GM21717 (cell line): Measurements from ENCODE around the gene PDZK1IP1.
"Not testable (repeated sequence)": the region's sequence is repeated elsewhere in the genome, so short reads cannot be mapped to it uniquely, and the experiment has no call there.

Source experiments
- ATAC-seq: cut with Tn5 transposase; IDR thresholded peaks from one replicate; pipeline ENCODE4 v1.9.1; 2021; ENCODE audit warnings: mild to moderate bottlenecking, moderate library complexity; ENCODE audit not compliant: unreplicated experiment

The PDZK1IP1 gene

DNA sequence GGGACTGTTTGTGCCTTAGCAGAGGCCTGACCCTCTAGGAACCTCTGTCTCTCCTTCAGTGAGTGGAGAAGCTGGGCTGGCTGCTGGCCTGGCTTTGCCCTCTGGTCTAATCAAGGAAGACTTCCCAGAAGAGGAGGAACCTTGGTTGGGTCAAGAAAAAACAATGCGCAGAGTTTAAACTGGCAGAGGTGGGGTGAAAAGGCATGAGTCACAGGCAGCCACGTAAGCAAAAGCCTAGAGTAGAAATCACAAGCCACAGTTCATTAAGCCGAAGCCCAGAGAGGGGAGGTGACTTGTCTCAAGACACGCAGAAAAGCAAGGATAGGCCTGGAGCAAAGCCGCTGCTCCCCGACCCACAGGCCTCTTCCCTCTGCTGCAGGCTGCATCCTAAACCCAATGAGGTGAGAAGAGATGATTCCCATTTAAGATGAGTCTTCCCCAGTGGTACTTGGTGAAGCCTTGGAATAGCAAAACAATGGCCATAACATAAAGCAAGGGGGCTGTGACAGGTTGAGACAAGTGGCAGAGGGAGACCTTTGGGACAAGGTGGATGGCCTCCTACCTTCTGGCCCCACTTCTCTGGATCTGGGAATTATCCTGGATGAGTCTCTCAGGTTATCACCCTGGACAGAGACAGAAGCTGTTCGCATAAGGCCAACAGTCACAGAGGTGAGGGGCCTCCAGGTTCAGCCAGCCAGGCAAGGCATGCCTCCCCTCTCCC, 7.7 kb downstream of the PDZK1IP1 start:
- ATAC-seq: no peak

DNA sequence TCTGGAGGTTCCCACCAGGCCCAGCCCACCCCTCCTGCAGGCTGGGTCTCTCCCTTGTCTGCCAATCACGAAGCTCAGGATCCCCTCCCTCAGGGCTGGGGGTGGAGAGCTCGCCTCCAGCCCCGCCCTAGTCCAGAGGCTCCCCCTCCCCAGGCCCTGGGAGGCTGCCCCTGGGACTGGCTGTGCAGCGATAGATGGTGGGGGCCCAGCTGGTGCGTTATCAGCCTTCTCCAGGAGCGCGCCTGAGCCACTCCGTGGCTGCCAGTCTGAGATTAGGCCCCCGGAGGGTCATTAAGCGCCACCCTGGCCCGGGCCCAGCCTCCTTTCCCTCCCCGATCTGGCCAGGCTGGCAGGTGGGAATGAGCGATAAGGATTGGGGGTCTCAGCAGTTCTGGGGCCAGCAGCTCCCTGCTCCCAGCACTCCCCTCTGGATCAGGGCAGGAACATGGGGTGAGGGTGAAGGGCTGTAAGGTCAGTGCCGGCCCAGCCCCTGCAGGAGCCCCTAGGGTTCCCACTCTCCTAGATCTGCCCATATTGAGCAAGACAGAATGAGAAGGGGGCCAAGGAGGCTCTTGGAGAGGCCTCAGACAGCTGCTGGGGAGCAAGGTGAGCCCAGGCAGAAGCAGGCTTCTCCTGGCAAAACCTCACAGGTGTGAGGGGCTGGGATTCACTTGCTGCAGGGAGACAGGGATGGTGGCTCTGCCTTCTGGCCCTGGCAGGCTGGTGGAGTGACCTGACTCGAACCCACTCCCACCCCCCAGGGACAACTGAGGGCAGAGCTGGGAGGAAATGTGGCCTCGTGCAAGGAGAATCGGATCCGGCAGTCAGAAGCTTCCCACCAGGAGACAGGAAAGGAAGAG, 8.5 kb downstream of the PDZK1IP1 start:
- ATAC-seq: no peak

DNA sequence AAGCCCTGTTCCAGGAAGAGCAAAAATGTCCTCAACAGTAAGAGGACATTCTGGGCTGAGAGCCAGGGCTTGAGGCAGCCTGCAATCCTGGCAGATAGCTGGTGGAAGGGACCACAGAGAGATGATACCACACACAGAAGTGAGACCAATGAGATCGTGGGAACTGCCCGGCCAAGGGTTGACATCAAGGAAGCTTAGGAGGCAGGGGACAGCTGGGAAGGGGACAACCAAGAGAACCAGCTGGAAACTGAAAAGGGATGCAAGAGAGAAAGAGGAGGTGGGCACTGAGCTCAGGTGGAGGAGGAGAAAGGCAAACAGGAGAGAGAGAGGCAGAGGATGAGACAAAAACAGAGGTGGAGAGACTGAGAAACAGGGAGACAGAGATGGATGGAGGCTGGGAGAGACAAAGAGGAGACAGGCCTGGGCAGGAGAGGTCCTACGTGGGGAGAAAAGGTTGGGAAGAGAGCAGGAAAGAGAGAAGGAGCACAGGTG, 9.2 kb downstream of the PDZK1IP1 start:
- no peak for ATAC-seq

DNA sequence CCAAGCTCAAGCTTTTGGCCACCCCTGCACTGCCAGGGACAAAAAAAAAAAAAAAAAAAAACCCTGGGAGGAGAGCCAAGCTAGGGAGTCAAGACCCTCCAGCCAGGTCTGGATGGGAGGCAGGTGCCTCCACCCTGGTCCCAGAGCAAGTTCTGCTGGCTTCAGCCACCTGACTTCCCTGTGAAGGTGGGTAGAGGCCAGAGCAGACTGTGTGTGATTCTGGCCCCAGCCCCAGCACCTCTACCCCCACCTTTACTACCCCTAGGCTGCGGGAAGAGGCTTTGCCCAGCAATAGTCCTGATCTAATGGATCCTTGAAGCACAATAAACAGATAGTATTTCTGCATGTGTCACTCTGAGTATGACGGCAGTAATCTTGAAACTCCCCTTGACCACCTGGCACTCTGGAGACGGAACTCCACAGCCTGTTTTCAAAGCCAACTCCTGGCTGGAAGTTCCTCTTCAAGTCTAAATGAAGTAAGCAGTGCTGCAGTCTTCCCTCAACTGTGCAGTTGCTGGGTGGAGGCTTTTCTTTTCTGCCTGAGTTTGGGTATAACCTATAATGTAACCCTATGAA, 9.8 kb downstream of the PDZK1IP1 start:
- ATAC-seq: no peak

DNA sequence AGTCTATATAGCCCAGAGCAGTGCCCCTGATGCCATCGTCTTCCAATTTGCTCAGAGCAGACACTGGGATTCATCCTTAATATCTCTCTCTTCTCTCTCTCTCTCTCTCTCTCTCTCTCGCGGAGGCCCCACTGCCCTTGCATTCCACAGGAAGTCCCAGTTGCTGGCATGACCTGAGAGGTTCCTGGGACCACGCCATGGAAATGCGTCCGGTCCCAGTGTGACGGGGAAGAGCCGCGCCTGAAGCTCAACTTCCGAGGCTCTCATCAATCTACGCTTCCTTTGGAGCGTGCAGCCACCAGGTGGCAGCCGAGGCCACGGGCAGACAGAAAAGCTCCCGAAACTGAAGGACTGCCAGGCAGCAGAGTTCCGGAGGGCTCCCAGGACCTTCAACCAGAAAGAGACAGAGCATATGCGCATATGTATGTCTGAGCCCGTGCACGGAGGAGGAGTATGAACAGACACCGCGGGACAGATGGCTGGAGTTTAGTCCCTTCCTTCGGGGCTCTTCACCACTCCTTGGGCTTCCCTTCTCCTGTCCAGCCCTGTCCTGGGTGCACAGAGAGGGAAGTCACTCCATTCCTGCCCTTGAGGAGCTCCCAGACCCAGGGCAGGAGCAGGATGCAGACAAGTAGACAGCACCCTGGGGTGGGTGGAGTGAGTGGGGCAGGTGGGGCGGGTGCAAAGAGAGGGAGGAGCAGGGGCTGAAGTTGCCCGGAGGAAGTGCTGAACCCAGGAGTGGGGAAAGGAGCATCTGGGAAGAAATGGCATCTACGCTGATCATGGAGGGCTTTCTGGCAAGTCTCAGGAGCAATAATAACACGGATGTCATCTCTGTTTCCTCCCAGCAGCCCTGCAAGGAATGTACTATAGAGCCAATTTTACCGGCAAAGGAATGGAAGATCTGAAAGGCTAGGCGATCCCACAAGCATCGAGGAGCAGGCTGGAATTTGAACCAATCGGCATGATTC, 10.5 kb downstream of the PDZK1IP1 start:
- ATAC-seq: peak; percentile 84

DNA sequence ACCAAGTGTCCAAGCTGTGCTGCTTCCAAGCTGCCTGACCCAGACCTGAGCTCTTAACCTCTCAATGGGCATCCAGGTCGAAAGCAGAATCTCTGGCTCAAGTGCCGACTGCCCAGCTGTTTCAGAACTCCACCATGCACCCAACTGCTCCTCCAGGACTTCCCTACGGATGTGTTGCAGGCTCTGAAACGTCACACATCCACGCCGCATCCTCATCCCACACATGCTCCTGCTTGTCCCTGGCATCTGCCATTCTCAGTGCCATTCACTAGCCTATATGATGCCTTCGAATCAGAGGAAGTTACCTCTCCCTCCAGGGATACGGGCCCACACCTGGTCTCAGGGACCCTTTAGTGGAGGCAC, 11.2 kb downstream of the PDZK1IP1 start:
- no peak for ATAC-seq

DNA sequence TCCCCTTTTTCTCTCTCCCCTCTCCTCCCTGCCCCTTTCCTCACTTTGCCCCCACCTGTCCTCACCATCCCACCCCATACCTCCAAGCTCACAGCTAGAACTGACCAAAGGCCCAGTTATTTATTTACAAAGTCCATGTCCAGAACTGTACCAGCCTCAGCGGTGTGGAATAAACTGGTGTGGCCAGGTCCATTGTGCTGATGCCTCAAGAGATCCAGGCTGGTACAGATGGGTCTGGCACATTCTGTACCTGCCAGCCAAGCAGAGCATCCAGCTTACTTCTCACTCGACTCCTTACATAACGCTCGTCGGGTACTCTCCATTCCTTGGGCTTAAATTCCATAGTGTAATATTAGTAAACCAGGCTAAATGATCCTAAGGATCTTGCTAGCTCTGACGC, 11.8 kb downstream of the PDZK1IP1 start:
- no peak for ATAC-seq

DNA sequence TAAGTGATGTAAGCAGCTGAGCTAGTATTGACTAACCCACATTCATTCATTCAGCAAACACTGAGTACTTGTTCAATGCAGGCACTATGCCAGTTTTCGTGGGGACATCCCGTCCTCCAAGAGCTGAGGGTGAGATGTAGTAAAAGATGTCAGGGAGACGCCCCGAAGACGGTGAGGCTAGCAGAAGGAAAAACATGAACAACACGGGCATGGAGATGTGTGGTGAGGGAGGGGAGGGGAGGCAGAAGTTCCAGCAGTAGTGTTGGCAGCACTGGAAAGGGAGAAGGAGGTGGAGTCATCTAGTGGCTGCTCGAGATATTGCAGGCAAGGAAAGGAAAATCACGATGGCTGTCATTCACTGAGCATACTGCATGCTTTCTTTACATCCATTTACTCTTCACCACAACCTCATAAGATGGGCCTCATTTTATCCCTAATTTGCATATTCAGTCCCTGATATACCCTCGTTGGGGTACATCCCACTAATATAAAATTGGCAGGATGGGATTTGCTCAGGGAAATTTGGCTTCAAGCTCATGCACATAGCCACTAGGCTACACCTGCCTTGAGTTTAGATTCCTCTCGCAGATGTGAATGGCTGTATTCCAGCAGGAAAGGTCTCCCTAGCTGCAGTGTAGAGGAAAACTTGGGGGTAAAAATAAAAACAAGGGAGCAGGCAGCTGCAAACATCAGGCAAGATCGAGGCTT, 14.5 kb downstream of the PDZK1IP1 start:
- no peak for ATAC-seq

DNA sequence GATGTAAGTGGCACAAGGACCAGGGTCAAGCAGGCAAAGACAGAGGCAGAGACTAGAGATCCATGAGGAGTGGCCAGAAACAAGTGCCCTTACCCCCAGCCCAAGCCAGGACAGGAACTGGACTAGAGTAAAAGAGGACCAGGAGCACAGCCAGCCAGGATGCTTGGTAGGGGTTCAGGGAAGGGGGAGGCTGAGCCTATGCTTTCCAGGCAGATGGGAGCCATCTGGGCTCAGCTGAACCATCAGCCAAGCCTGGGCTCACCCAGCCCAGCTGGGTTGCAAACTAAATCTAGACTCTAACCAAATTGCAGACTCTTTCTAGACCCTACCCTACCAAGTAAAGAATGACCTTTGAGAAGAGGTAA, 15.2 kb downstream of the PDZK1IP1 start:
- no peak for ATAC-seq

DNA sequence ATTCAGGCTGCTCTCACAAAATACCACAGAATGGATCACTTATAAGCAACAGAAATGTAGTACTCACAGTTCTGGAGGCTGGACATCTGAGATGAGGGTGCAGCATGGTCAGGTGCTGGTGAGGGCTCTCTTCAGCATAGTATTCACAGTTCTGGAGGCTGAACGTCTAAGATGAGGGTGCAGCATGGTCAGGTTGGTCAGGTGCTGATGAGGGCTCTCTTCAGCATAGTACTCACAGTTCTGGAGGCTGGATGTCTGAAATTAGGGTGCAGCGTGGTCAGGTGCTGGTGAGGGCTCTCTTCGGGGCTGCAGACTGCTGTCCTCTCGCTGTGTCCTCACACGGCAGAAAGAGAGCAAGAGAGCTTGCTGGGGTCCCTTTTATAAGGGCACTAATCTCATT, 17.1 kb downstream of the PDZK1IP1 start:
- no peak for ATAC-seq

DNA sequence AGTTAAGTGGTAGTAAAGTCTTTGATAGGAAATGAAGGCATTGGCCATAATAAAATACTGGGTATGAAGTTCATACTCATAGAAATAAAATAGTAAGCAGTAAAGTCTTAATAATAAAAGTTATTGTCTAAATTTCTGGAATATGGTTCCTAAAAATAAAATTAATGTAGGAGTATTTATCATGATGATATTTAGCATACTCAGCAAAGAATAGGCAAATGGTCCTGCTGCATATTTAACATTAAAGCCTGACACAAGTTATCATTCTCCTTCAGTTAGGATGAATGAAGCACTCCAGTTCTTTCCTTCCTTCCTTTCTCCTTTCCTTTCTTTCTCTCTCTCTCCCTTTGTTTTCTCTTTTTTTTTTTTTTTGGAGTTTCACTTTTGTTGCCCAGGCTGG, 25.3 kb downstream of the PDZK1IP1 start:
- ATAC-seq: no peak

DNA sequence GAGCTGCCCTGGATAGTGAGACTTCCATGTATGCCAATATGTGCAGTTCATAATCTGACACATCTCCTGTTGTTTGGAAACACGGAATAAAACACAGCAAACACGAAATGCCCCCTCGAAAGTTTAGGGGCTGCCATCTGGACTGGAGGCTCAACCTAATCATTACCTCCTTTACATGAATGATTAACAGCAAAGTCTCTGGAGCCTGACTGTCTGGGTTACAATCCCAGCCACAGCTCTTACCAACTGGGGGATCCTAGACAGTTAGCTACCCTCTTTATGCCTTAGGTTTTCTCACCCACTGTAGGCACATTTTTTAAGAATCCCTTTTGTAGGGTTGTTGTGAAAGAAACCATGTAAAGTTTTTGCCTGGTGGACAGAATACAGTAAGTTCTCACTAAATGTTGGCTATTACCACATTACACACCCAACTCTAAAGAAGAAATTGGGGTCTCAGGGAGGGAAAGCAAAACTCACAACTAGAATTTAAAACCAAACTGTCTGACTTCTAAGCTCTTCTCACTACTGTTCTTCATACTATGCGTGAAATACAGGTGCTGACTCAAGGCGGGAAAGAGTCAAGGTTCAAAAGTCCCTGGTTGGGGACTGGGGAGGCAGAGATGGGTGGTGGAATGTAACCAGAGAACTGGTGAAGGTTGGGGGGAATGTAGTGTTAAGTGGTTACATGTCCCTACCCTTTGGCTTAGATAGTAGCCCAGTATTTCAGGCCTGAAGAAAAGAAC, 28.4 kb downstream of the PDZK1IP1 start:
- ATAC-seq: no peak

DNA sequence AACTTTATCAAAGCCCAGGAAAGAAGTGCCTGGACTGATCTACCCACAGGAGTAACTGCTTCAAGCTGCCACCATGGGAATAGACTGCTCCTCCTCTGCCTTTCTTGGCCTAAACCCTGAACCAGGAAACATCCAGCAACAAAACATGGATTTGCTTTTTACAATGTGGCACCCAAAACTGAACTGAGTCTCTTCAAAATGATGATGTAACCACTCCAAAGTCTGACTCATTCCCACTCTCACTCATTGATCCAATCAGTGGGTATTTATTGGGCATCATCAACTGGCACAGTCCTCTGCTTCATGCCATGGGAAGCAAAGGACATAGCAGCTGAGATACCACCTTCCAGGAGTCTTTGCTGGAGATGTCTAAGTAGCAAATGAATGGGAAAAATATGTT, 29.1 kb downstream of the PDZK1IP1 start:
- ATAC-seq: no peak

DNA sequence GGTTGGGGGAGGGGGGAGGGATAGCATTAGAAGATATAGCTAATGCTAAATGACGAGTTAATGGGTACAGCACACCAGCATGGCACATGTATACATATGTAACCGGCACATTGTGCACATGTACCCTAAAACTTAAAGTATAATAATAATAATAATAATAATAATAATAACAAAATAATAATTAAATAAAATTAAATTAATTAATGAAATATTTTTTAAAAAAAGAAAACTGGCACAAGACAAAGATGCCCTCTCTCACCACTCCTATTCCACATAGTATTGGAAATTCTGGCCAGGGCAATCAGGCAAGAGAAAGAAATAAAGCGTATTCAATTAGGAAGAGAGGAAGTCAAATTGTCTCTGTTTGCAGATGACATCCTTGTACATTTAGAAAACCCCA, 31.9 kb downstream of the PDZK1IP1 start:
- not testable (repeated sequence) for ATAC-seq

DNA sequence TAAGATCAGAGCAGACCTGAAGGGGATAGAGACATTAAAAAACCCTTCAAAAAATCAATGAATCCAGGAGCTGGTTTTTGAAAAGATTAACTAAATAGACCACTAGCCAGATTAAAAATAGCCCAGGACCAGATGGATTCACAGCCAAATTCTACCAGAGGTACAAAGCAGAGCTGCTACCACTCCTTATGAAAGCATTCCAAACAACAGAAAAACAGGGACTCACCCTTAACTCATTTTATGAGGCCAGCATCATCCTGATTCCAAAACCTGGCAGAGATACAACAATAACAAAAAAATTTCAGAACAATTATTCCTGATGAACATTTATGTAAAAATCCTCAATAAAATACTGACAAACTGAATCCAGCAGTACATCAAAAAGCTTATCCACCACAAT, 33.4 kb downstream of the PDZK1IP1 start:
- not testable (repeated sequence) for ATAC-seq

DNA sequence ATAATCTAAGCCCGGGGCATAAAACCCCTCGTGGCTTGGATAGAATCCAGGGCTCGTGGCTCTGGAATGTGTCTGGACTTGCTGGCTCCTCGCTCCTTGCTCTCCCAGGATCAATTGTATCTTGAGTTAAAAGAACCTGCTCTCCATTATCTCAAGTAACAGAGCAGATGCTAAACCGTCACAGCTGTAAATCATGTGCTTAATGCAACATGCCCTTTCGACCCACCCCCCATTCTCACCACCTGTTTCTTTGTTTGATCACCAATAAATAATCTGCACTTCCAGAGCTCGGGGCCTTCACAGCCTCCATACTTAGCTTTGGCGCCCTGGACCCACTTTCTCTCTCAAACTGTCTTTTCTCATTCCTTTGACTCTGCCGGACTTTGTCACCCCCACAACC, 40.7 kb downstream of the PDZK1IP1 start:
- not testable (repeated sequence) for ATAC-seq

DNA sequence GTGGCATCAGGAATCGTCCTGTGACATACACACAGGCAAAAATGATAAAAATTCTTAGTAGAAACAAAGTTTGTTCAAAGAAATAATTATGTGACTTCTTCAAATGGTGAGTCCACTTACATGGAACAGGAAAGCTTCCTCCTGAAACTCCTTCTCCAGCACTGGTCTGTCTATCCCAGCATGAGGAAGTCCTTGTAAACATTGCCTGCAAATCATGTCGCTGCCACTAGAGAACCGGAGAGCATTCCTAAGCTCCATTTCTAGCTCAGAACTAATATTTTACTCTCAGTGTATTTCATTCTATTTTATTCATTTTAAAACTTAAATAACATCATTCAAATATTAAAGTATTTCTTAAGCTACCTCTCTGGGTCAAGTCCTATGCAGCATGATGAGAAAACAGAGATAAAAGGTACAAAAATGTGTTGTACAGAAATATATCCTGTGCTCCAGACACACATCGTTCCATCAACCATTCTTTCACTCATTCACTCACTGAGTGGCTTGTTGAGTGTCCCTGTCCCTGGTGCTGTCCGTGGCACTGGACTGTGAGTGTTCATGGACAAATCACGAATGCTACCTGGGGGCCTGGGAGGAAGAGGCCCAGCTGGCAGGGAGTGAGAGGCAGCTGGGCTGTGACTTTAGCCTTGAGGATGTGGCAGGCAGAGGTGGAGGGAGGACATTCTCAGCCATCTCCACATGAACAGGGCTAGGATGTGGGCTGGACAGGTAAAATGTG, 42.6 kb downstream of the PDZK1IP1 start:
- ATAC-seq: no peak

DNA sequence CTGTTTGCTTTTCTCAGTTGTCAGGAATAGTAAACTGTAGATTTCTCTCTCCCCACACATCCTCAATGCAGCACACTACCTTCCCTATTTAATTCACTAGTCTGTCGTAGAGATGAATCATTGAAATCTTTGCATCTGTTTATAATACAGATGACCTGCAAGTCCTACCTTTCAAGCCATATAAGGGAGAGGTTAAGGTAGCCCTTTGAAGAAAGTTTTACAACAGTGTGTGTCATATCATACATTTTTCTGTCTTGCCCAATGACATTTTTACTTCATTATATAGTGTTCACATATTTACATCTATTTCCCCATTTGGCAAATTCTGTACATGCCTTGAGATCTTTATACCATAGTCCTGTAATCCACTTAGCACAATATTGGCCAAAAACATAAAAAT, 43.3 kb downstream of the PDZK1IP1 start:
- ATAC-seq: not testable (repeated sequence)

DNA sequence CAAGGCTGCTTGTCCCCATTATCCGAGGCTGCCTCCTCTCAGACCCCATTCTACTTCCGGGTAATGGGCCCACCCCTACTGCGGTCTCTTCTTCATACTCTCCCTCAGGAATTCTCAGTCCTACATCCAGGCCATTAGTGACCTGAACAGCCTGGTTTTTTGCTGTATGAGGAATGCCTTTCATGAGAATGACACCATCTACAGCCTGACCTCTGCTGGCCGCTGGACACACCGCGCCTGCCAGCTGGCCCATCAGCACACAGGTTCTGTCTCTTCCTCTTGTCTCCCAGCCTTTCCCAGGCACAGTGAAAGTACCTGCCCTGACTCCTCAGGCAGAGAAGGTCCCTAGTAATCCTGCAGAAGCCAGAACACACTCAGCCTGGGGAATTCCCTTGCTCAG, 46.2 kb downstream of the PDZK1IP1 start:
- not testable (repeated sequence) for ATAC-seq
